IPS-18a (cell line): ENCODE results near the gene MKX.

Experiments
- H3K27ac ChIP-seq: one replicate; pipeline ENCODE4 v1.5.1; 2013; ENCODE audit warnings: low read length
- H3K27me3 ChIP-seq: one replicate; pipeline ENCODE4 v1.6.1; 2013; ENCODE audit warnings: mild to moderate bottlenecking, low read length; ENCODE audit not compliant: control insufficient read depth, insufficient read depth
- H3K36me3 ChIP-seq: one replicate; pipeline ENCODE4 v1.6.1; 2013; ENCODE audit warnings: low read depth, low read length; ENCODE audit not compliant: control insufficient read depth
- H3K4me1 ChIP-seq: one replicate; pipeline ENCODE4 v1.6.1; 2013; ENCODE audit warnings: low read depth, low read length; ENCODE audit not compliant: control insufficient read depth
- H3K4me3 ChIP-seq: one replicate; pipeline ENCODE4 v1.5.1; 2013; ENCODE audit warnings: low read length
- H3K9ac ChIP-seq: one replicate; pipeline ENCODE4 v1.6.1; 2013; ENCODE audit warnings: mild to moderate bottlenecking, low read length, moderate library complexity
- H3K9me3 ChIP-seq: one replicate; pipeline ENCODE4 v1.6.1; 2013; ENCODE audit warnings: low read depth, low read length; ENCODE audit not compliant: control insufficient read depth

MKX gene

GRCh38 chr10:27752673-27753237, 7.1 kb upstream of the MKX start:
- H3K27me3 ChIP-seq = peaks cover 34% of the 10 kb centered on the region
- H3K36me3 ChIP-seq = no peaks in the 10 kb centered on the region
- H3K9me3 ChIP-seq = no peaks in the 10 kb centered on the region
- H3K4me1 ChIP-seq = no peaks in the 10 kb centered on the region
- no peak overlapping the region for H3K4me3 ChIP-seq
- H3K27ac ChIP-seq = no peak overlapping the region
- no peak overlapping the region for H3K9ac ChIP-seq

- Histone ChIP-seq H3K27ac (no peak overlapping the region), H3K27me3 (peaks cover 75% of the 10 kb centered on the region), H3K36me3 (no peaks in the 10 kb centered on the region), H3K9me3 (no peaks in the 10 kb centered on the region), H3K4me3 (no peak overlapping the region), H3K4me1 (peaks cover 16% of the 10 kb centered on the region), H3K9ac (no peak overlapping the region)
Observed at GRCh38 chr10:27748601-27749000, 3.0 kb upstream of the MKX start.

DNA sequence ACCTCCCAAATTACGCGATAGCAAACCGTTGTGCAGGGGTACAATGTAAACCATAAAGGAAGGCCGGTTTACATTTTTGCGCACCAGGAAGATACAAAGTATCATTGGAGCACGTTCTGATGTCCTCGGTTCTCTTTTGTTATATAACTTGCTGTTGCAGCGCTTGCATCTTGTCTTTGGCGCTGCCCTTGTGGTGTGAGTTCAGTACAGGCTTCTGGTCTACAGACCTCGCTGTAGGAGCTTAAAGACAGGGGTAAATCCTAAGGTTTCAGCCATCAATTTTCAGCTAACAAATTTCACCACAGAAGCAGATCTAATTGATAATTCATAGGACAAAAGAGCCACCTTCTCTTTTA, 1.5 kb upstream of the MKX start:
- Histone ChIP-seq H3K36me3 (no peaks in the 10 kb centered on the region), H3K4me3 (peak overlapping the region; percentile 70), H3K4me1 (peaks cover 16% of the 10 kb centered on the region), H3K27me3 (peaks cover 87% of the 10 kb centered on the region), H3K27ac (no peak overlapping the region), H3K9ac (no peak overlapping the region), H3K9me3 (no peaks in the 10 kb centered on the region)

GRCh38 chr10:27746397-27747095, 927 bp upstream of the MKX start:
- H3K4me1 ChIP-seq = peaks cover 16% of the 10 kb centered on the region
- H3K36me3 ChIP-seq = no peaks in the 10 kb centered on the region
- H3K9ac ChIP-seq = no peak overlapping the region
- peaks cover 92% of the 10 kb centered on the region for H3K27me3 ChIP-seq
- H3K9me3 ChIP-seq = no peaks in the 10 kb centered on the region
- H3K4me3 ChIP-seq = peak overlapping the region; percentile 70
- H3K27ac ChIP-seq = no peak overlapping the region

DNA sequence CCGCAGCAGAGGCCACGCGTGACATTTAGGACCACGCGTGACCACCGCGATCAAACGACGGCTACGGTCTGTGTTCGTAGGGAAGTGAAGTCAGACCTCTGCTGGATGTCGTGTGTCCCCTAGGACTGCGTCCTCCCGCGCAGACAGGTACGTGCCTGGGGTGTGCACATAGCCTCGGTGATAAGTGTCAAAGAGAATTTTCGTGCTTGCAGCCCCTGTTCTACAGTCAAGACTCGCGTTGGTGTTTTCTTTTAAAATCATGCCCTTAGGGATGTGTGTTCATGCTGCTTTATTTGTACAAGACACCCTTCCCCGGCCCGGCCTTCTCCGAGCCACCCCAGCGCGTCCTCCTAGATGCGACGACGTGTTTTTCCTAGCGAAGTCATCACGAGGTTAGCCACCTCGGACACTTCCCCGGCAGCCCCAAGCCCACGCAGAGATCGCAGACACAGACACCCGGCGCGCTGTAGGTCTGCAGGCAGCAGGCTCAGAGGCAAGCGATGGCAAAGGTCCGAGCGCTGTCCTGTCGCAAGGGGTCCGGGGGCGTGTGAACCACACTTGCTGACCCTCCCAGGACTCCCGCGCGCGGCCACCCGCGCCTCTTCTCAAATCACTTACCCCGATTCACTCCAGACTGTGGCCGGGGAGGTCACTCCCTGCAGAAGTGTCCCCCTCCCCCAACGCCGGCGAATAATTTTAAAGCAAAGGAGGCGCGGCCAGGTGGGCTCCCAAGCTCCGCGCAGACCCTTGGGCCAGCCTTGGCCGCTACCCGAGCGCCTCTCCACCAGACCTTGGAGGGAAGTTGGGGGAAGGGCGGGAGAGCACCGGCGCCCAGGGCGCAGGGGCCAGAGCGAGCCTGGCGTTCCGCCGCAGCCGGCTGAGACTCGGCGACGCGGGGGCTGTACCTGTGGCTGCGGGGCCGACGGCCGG, 552 bp downstream of the MKX start:
- Histone ChIP-seq H3K27ac (no peak overlapping the region), H3K9ac (no peak overlapping the region), H3K9me3 (no peaks in the 10 kb centered on the region), H3K36me3 (no peaks in the 10 kb centered on the region), H3K4me1 (peaks cover 16% of the 10 kb centered on the region), H3K27me3 (peaks cover 100% of the 10 kb centered on the region), H3K4me3 (peak overlapping the region; percentile 70)

DNA sequence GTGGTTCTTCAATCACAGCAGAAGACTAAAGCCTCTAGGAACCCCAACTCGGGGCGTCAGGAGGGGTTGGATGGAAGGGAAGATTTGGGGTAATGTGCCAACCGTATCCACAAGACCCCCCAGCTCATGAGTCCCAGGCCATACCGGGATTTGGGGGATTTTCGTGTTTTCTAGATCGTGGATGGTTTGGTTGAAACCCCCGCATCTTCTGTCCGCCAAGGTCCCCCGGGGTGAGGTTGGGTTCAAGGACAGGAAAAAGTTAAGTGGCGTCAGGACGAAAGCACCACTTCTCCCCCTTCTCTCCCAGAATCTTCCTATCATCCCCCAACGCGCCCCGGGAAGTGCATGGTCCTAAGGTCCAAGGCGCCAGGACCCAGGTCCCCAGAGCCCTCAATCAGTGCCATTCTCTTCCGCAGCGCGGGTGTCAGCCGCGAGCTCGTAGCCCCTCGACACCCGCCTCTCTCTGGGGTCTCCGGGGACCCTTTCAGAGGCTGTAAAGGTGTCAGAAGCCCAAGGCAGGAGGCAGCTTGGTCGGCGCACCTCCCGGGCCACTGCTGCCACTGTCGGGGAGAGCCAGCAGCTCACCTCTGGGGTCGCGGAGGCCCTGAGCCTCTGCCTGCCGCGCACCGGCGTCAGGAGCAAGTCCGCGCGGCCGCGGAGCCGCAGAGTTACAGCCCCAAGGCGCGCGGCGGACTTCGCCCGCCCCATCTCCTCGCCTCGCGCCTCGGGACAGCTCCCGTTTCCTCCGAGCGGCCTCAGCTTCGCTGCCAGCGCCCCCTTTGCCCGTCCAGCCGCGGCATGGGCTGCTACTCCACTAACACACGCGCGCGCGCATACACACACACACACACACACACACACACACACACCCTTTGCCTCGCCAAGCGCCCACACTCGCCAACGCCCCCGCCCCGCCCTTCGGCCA, 1.5 kb downstream of the MKX start:
- no peaks in the 10 kb centered on the region for H3K9me3 ChIP-seq
- no peaks in the 10 kb centered on the region for H3K36me3 ChIP-seq
- H3K9ac ChIP-seq = no peak overlapping the region
- H3K27ac ChIP-seq = no peak overlapping the region
- H3K4me3 ChIP-seq = peak overlapping the region; percentile 70
- H3K4me1 ChIP-seq = peaks cover 16% of the 10 kb centered on the region
- H3K27me3 ChIP-seq = peaks cover 98% of the 10 kb centered on the region

DNA sequence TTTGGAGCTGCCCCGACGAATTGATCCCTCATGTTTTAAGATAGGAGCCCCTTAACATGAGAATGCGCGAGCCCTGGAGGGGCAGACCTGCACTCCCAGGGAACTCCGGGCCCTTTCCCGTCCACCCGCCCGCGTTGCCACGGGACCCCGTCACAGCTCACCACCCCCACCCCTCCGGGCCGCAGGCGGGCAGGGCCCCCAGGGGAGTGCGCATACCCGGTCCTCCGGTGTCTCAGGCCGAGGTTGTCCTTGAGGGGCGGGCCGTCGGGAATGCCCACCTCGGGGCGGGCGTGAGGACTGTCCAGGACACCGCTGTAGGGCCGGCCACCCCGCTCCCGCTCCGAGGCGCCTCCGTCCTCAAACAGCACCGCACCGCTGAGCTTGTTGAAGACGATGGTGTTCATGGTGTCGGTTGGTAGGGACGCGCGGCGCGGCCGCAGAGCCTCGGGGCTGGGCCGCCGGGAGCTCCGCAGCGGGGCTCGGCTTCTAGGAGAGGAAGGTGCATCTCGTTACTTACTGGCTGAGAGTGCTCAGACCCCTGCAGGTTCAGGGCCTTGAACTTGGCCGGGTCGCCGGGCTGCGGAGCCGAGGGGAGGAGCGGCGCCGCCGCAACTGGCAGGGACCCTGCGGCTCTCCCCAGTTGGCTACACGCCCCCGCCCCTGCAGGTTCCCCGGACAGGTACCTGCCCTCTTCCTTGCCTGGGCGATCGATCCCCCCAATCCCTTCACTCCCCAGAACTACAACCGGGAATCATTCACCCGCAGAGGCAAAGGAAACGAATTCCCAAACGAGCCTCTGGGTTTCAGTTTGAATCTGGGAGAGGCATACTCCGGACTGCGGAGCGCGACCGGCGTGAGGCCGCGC, 2.4 kb downstream of the MKX start:
- Histone ChIP-seq H3K27me3 (peaks cover 89% of the 10 kb centered on the region), H3K36me3 (no peaks in the 10 kb centered on the region), H3K9me3 (no peaks in the 10 kb centered on the region), H3K27ac (no peak overlapping the region), H3K4me3 (peak overlapping the region; percentile 70), H3K4me1 (peaks cover 16% of the 10 kb centered on the region), H3K9ac (peak overlapping the region; percentile 58)

DNA sequence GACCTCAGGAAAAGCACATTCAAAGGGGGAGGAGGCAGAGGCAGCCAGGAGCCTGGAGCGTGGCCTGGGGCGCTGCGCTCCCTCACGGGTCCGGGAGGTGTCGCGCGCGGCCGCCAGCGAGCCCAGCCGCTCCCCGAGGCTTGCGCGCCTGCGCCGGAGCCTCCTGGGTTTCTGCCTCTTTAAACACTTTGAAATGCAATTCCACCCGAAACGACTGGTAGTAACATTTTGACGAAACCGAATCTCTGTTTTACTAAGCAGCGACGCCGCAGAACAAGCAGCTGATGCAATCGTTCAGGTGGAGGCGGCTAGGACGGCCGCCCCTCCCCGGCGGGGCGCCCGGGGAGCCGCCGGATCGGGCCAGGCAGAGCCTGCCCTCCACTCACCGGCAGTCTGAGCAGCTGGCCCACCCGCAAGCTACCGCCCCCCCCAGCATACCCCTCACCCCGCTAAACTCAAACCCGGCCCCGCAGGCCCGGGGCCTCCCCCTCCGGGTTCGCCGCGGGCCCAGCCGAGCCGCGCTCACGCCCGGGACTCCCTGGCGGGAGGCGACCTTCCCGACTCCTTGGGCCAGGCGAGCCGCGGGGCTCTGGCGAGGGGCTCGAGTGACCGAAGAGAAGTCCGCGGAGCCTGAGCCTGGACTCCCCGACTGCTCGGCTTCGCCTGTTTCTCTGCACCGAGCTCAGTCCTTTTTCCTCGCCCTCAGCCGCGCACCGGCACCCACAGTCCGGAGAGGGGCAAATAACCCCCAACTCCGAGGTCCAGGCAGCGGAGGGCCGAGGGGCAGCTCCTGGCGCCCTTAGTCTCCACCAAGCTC, 3.2 kb downstream of the MKX start:
- Histone ChIP-seq H3K36me3 (no peaks in the 10 kb centered on the region), H3K4me1 (peaks cover 16% of the 10 kb centered on the region), H3K9ac (peak overlapping the region; percentile 58), H3K9me3 (no peaks in the 10 kb centered on the region), H3K27me3 (peaks cover 81% of the 10 kb centered on the region), H3K27ac (no peak overlapping the region), H3K4me3 (peak overlapping the region; percentile 70)

DNA sequence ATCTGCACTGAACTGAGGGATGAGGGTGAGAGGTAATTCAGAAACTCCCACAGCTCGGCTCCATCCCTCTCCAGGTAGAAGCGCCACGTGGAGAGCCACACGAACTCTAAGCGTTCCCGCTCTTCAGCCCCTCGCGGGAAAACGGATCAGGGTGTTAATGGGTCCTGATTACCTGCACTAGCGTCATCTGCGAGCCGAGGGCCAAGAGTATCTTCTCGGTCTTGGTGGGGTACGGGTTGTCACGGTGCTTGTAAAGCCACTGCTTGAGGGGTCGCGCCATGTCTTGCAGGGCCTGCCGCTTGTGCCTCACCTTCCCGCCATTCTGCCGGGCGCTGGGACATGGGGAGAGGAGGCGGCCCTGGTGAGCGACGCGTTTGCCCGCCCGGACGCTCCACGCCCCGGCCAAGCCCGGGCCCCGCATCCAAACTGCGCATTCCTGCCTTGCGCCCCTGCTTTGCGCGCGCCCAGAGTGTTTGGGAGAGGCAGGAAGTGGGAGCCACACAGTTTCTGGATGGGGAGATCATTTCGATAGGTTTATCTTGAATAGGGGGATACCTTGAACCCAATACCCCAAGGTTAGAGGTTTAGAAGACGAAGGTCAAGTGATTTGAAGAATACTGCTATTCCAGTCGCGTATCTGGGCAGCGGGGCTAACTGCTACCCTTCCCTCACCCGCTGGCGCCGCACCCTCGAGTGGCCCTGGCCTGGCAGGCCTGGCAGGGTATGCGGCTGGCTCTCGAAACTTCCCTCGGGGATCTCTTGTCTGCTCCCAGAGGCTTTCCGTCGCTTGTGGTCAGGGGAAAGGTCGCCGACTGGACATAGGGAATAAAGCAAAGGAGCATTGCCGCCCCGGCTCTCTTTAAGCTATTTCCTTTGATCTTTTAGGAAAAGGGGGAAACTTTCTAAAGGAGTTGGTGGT, 4.2 kb downstream of the MKX start:
- Histone ChIP-seq H3K36me3 (no peaks in the 10 kb centered on the region), H3K9ac (peak overlapping the region; percentile 9), H3K27ac (no peak overlapping the region), H3K27me3 (peaks cover 71% of the 10 kb centered on the region), H3K9me3 (no peaks in the 10 kb centered on the region), H3K4me3 (peak overlapping the region; percentile 70), H3K4me1 (peaks cover 15% of the 10 kb centered on the region)
